HL-60 (cell line): Measurements from ENCODE around the gene BAZ1A.

Source experiments
- CTCF ChIP-seq: IDR thresholded peaks from one replicate; pipeline ENCODE4 v1.5.1; 2011; ENCODE audit warnings: low read length, control low read depth, inconsistent platforms; ENCODE audit not compliant: insufficient read depth
- GABPA ChIP-seq: IDR thresholded peaks from 2 replicates; pipeline ENCODE4 v1.6.1; 2012; ENCODE audit warnings: low read depth
- POLR2AphosphoS5 ChIP-seq: IDR thresholded peaks from 2 replicates; pipeline ENCODE4 v1.6.1; 2012; ENCODE audit warnings: low read depth
- REST ChIP-seq: IDR thresholded peaks from 2 replicates; pipeline ENCODE4 v1.6.1; 2012; ENCODE audit warnings: low read depth; ENCODE audit not compliant: insufficient replicate concordance
- SPI1 ChIP-seq: IDR thresholded peaks from 2 replicates; pipeline ENCODE4 v1.6.1; 2012; ENCODE audit warnings: low read depth, mild to moderate bottlenecking, borderline replicate concordance

GRCh38 chr14:34713681-34714319, 161.4 kb downstream of the BAZ1A start:
- TF ChIP-seq CTCF: no peak
- TF ChIP-seq POLR2AphosphoS5: no peak
- no peak for TF ChIP-seq REST
- TF ChIP-seq GABPA: no peak
- no peak for TF ChIP-seq SPI1
